ENCODE data around the gene TDRKH. TPM values are rescaled to one million over a fixed set of nuclear protein-coding genes. Genes with fewer than 3 reads are reported as not detected.
A peak's percentile ranks its signal among the peaks of the same experiment; 100 is the strongest.

The TDRKH gene
- total and polyA plus RNA-seq, 5 experiments from 2014 or later: 14.7 to 23.2 (median 15.9) TPM

DNA sequence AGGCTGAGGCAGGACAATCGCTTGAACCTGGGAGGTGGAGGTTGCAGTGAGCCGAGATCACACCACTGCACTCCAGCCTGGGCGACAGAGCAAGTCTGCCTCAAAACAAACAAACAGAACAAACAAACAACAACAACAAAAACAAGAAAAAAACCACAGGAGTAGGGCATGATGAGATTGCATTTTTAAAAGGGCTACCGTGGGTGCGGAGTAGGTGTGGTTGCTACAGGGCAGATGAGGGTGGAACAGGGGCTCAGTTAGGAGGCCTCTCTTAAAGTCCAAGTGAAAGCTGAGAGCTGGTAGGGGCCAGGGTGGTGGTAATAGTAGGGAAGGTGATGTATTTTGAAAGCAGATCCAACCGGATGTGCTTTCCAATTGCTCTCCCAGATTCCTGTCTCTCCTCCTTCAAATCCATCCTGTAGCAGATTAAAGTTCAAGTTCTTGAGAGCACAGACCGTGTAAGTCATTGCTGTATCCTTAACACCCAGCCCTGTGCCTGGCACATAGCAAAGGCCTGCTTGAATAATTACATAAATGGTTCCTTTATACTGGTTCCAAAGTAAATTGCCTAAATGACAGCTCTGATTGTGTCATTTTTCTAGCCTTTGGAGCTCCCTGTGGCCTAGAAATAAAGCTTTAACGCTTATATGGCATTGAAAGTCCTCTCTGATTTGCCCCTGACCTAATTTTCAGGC, 19.1 kb upstream of the TDRKH start:
- H3K36me3 Mint-ChIP-seq: no peaks in the 10 kb centered on the region
- POLR2A ChIA-PET: interaction anchor here (0.6 kb wide), 1 partner anchor 294 kb away, joined by 3 read pairs; no protein-coding TSS in a partner anchor

GRCh38 chr1:151807766-151808165, 17.5 kb upstream of the TDRKH start:
- H3K27me3 Mint-ChIP-seq: peaks cover 0 to 1% (median 0%) of the 10 kb centered on the region in 5 donors
- no peaks in the 10 kb centered on the region for H3K36me3 Mint-ChIP-seq
- DNase-seq: no peak
- H3K4me1 Mint-ChIP-seq: peaks cover under 1 to 6% (median 5%) of the 10 kb centered on the region in 4 donors
- peak overlapping the region in 1 of 10 donors; percentile 48 for H3K27ac Mint-ChIP-seq
- POLR2A ChIA-PET: interaction anchor here (0.6 kb wide), 1 partner anchor 1246 kb away, joined by 3 read pairs; no protein-coding TSS in a partner anchor
- H3K9me3 Mint-ChIP-seq: no peaks in the 10 kb centered on the region
- H3K4me3 Mint-ChIP-seq: no peak overlapping the region
- ATAC-seq: no peak

More for the DNA sequence above, 19.1 kb upstream of the TDRKH start:
- Mint-ChIP-seq H3K27me3 (peaks cover 0 to 1% (median 0%) of the 10 kb centered on the region in 5 donors), H3K9me3 (no peaks in the 10 kb centered on the region), H3K4me1 (peaks cover 6 to 14% (median 9%) of the 10 kb centered on the region in 4 donors), H3K4me3 (no peak overlapping the region), H3K27ac (no peak overlapping the region)
- DNase-seq (no peak), ATAC-seq (no peak)

DNA sequence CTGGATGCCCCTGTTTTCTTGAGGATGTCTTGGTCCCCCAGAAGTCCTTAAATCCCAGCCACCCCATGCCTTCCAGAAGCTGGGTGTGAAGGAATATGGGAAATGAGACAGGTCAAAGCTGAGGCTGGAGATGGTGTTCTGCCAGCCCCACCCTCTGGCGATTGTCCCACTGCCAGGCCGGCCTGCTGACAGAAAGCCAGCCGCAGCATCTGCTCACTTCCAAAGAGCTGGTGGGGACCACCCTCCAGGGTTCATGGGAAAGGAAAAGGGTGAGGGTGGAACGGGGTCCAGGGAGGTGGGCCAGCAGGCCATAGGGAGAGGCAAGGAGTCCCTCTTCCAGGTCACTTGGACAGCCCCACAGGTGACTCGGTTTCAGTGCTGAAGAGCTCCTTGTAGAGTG, 16.8 kb upstream of the TDRKH start:
- no peak for ATAC-seq
- peaks cover 0 to 1% (median 0%) of the 10 kb centered on the region in 5 donors for H3K27me3 Mint-ChIP-seq
- no peaks in the 10 kb centered on the region for H3K36me3 Mint-ChIP-seq
- H3K9me3 Mint-ChIP-seq: no peaks in the 10 kb centered on the region
- POLR2A ChIA-PET: no interaction called here
- no peak overlapping the region for H3K27ac Mint-ChIP-seq
- DNase-seq: no peak
- H3K4me1 Mint-ChIP-seq: peaks cover 0 to 6% (median 2%) of the 10 kb centered on the region in 4 donors
- no peak overlapping the region for H3K4me3 Mint-ChIP-seq

DNA sequence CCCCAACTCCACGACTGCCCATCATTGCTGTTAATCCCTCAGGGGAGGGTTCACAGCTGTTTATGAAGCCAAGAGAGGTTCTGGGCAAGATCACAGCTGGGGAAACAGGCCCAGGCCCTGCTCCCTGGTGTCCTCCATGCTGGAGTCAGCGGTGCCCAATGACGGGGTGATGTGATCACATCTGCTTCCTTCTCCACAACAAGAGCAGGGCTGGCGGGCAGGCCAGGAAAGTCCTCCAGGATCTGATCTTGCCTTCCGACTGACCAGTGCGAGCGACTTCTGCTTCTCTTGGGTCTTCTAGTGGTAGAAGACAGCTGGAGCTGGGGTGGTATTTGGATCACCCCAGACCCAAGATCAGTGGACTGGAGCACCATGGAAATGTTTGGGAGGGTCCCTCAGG, 15.9 kb upstream of the TDRKH start:
- Mint-ChIP-seq H3K9me3 (no peaks in the 10 kb centered on the region), H3K36me3 (no peaks in the 10 kb centered on the region), H3K27me3 (peaks cover 0 to 1% (median 0%) of the 10 kb centered on the region in 5 donors), H3K4me3 (no peak overlapping the region), H3K4me1 (peaks cover 0 to 6% (median 2%) of the 10 kb centered on the region in 4 donors), H3K27ac (no peak overlapping the region)
- ATAC-seq (no peak), DNase-seq (no peak)
- POLR2A ChIA-PET: no interaction called here

- Mint-ChIP-seq H3K4me1 (peaks cover 5 to 10% (median 7%) of the 10 kb centered on the region in 4 donors), H3K4me3 (no peak within 1 kb of the TSS), H3K9me3 (no peaks in the 10 kb centered on the region), H3K36me3 (no peaks in the 10 kb centered on the region), H3K27me3 (peaks cover 0 to 1% (median 0%) of the 10 kb centered on the region in 5 donors), H3K27ac (no peak within 1 kb of the TSS)
- ATAC-seq (no peak), DNase-seq (no peak)
- POLR2A ChIA-PET: no interaction called here
These were observed 14.9 kb upstream of the TDRKH start, which contains the start of gene LINGO4 for GRCh38 chr1:151805066-151805820. Gene LINGO4, minus strand, starts transcription at chr1:151805419. Its CDS starts 2,715 bp downstream, at chr1:151802704.

DNA sequence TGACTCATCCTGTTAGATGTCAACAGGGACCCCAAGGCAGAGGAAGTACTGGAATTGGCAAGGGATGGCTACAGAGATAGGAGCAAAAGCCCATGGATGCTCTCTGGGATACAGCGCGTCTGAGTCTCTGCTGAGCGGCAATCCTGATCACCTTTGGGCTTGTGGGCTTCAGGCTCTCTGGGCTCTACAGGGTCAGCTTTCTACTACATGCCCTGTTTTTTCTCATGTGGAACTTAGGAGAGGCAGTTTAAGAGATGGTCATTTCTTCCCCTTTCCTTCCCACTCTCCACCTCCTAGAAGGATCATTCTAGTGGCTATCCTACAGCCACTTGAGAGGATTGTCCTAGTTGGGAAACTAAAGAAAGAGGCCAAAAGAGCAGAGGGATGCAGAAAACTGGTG, 13.6 kb upstream of the TDRKH start:
- no peak overlapping the region for H3K4me3 Mint-ChIP-seq
- peaks cover 0 to 6% (median 0%) of the 10 kb centered on the region in 5 donors for H3K27me3 Mint-ChIP-seq
- no peak for DNase-seq
- H3K4me1 Mint-ChIP-seq: peaks cover 9 to 14% (median 11%) of the 10 kb centered on the region in 4 donors
- peak overlapping the region in 1 of 10 donors; percentile 11 for H3K27ac Mint-ChIP-seq
- no peaks in the 10 kb centered on the region for H3K9me3 Mint-ChIP-seq
- H3K36me3 Mint-ChIP-seq: peaks cover 0 to 4% (median 0%) of the 10 kb centered on the region in 3 donors
- ATAC-seq: no peak
- POLR2A ChIA-PET: interaction anchor here (0.6 kb wide), 1 partner anchor 1130 kb away, joined by 3 read pairs; no protein-coding TSS in a partner anchor

- Mint-ChIP-seq H3K4me3 (no peak overlapping the region), H3K4me1 (peaks cover 11 to 16% (median 12%) of the 10 kb centered on the region in 4 donors), H3K36me3 (peaks cover 0 to 8% (median 0%) of the 10 kb centered on the region in 3 donors), H3K9me3 (no peaks in the 10 kb centered on the region), H3K27ac (peak overlapping the region in 1 of 10 donors; percentile 33), H3K27me3 (peaks cover 0 to 6% (median 0%) of the 10 kb centered on the region in 5 donors)
- no peak for DNase-seq
- POLR2A ChIA-PET: no interaction called here
- no peak for ATAC-seq
These were observed 12.9 kb upstream of the TDRKH start for GRCh38 chr1:151803164-151803563.

DNA sequence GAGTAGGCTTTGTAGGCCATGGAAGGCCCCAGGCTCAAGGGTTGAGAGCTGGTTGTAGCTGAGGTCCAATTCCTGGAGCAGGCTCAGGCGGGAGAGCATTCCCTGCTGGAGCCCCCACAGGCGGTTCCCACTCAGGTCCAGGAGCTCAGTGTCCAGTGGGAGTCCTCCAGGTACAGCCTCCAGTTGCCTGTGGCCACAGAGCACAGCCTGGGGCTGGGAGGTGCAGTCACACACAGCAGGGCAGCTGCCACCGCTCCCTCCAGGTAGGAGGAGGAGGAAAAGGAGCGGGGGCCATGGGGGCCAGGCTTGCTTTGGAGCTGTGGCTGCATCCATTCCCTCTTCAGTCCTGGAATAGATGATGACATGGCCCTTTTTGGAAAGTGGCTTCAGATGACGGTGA, 12.1 kb upstream of the TDRKH start:
- Mint-ChIP-seq H3K27ac (peak overlapping the region in 1 of 10 donors; percentile 38), H3K27me3 (peaks cover 0 to 6% (median 0%) of the 10 kb centered on the region in 5 donors), H3K4me3 (no peak overlapping the region), H3K36me3 (peaks cover 0 to 8% (median 0%) of the 10 kb centered on the region in 3 donors), H3K9me3 (no peaks in the 10 kb centered on the region), H3K4me1 (peaks cover 8 to 13% (median 12%) of the 10 kb centered on the region in 4 donors)
- POLR2A ChIA-PET: no interaction called here
- no peak for ATAC-seq
- DNase-seq: no peak

DNA sequence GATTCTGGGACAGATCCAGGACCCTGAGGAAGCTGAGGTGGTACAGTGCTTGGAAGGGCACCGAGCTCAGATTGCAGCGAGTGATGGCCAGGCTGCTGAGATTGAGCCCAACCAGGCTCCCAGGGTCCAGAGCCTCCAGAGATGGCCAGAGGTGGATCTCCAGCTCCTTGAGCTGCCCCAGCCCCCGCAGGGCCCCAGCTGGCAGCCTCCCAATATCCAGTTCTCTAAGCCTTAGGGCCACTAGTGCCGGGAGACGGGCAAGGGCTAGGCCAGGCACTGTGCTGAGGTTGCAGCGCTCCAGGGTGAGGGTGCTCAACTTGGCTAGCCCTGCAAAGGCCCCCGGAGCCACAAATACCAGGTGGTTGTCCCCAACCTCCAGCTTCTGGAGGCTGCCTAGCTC, 11.5 kb upstream of the TDRKH start:
- POLR2A ChIA-PET: interaction anchor here (0.5 kb wide), 1 partner anchor 350 kb away, joined by 3 read pairs; no protein-coding TSS in a partner anchor
- Mint-ChIP-seq H3K27me3 (peaks cover 0 to 6% (median 0%) of the 10 kb centered on the region in 5 donors), H3K4me3 (no peak overlapping the region), H3K9me3 (no peaks in the 10 kb centered on the region), H3K36me3 (peaks cover 0 to 9% (median 0%) of the 10 kb centered on the region in 3 donors), H3K4me1 (peaks cover 8 to 12% (median 12%) of the 10 kb centered on the region in 4 donors), H3K27ac (no peak overlapping the region)
- ATAC-seq: no peak
- no peak for DNase-seq

GRCh38 chr1:151801310-151801820, 11.1 kb upstream of the TDRKH start:
- Mint-ChIP-seq H3K36me3 (peaks cover 0 to 12% (median 0%) of the 10 kb centered on the region in 3 donors), H3K27ac (no peak overlapping the region), H3K4me3 (no peak overlapping the region), H3K27me3 (peaks cover 0 to 6% (median 0%) of the 10 kb centered on the region in 5 donors), H3K9me3 (no peaks in the 10 kb centered on the region), H3K4me1 (peaks cover 8 to 12% (median 12%) of the 10 kb centered on the region in 4 donors)
- ATAC-seq: no peak
- POLR2A ChIA-PET: interaction anchor here (0.5 kb wide), 1 partner anchor 349 kb away, joined by 3 read pairs; no protein-coding TSS in a partner anchor
- no peak for DNase-seq

DNA sequence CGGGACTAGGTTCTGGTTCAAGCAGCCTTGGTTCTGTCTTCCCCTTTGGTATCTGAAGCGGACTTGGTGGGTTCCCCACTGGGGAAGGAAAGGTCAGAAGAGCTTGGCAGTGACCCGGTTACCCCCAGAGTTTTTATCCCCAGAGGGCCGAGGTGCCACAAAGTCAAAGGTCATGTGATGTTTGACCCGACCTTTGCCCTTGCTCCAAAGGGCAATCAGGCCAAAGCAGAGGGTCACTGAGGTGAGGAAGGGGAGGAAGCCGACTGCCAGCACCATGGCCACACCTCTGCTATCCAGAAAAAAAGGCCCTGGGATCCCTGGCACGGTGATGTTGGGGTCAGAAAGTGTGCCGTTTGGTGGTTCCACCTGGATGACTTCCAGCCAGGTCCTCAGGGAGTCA, 10.5 kb upstream of the TDRKH start:
- Mint-ChIP-seq H3K27me3 (peaks cover 0 to 6% (median 0%) of the 10 kb centered on the region in 5 donors), H3K36me3 (peaks cover 0 to 12% (median 0%) of the 10 kb centered on the region in 3 donors), H3K9me3 (no peaks in the 10 kb centered on the region), H3K4me1 (peaks cover 8 to 12% (median 12%) of the 10 kb centered on the region in 4 donors), H3K27ac (peak overlapping the region in 1 of 10 donors; percentile 25), H3K4me3 (no peak overlapping the region)
- DNase-seq (no peak), ATAC-seq (no peak)
- POLR2A ChIA-PET: no interaction called here

All from naive thymus-derived CD8-positive, alpha-beta T cell (primary cell).